ENCODE measurements around the gene ATXN2L. TPM values are rescaled to one million over a fixed set of nuclear protein-coding genes. Genes with fewer than 3 reads are reported as not detected.
A peak's percentile ranks its signal among the peaks of the same experiment; 100 is the strongest.
"Not testable (repeated sequence)": the region's sequence is repeated elsewhere in the genome, so short reads cannot be mapped to it uniquely, and the experiment has no call there.

The ATXN2L gene
- 10 to 100 TPM; 68.6 to 81.2 (median 70.8) TPM for polyA plus RNA-seq (ENCODE audit: insufficient read length in 3 of 3)

- DNase-seq (ENCODE audit: low read depth in 3 of 3, low spot score in 2 of 3), result peak; percentile 88 to 92 (median 89)
Measured at GRCh38 chr16:28822520-28823290, at the start of gene ATXN2L. TSS of gene ATXN2L (plus strand) at chr16:28822999. CDS start at chr16:28823260, 261 bp downstream.

GRCh38 chr16:28781697-28782096 is 41.1 kb upstream of the ATXN2L start:
- DNase-seq (ENCODE audit: low read depth in 3 of 3, low spot score in 2 of 3), result not testable (repeated sequence)

DNA sequence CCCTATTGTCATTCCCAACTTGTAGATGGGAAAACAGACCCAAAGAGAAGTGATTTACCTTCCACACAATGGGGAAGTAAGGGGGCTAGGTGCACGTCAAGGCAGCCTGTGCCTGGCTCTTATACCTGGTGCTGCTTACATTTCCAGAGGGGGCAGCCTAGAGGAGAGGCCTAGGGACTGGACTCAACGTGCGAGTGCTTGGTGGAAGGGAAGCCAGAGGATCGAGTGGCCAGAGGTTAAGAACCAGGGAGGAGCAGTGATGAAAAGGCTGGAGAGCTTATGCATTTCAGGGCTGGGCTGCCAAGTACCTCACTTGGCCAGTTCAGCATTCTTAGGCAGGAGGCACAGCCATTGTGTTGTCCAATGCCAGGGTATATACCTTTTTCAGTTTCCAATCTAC is 40.4 kb upstream of the ATXN2L start:
- not testable (repeated sequence) for DNase-seq (ENCODE audit: low read depth in 3 of 3, low spot score in 2 of 3)

DNA sequence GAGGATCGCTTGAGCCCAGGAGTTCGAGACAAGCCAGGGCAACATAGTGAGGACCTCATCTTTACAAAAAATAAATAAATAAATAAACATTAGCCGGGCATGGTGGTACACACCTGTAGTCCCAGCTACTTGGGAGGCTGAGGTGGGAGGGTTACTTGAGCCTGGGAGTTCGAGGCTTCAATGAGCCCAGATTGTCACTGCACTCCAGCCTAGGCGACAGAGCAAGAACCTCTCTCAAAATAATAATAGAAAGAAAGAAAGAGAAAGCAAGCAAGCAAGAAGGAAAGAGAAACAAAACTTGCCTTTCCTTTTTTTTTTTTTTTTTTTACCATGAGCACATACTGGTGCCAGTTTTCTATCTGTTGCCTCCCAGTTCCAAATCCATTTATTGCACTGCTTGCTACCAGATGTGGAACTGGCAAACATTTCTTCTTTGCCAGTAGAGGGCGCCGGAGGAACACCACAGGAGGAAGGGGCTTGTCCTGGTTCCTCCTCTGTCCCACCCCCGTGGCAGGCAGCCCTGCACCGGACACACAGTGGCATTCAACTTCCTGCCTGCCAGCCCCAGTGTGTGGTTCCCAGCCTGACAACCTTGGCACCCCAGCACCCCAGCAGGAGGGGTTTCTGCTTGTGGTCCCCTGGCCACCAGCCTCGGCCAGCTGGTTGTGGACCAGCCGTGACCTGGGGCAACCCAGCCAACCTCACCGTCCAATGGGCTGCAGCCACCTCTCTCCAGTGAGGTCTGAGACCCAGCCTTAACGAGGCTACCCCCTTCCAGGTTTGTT is 20.4 kb upstream of the ATXN2L start:
- DNase-seq (ENCODE audit: low read depth in 3 of 3, low spot score in 2 of 3), result peak; percentile 29 to 68 (median 48)

- DNase-seq (ENCODE audit: low read depth in 3 of 3, low spot score in 2 of 3), result not testable (repeated sequence)
Measured at GRCh38 chr16:28807445-28808120, 15.2 kb upstream of the ATXN2L start.

DNA sequence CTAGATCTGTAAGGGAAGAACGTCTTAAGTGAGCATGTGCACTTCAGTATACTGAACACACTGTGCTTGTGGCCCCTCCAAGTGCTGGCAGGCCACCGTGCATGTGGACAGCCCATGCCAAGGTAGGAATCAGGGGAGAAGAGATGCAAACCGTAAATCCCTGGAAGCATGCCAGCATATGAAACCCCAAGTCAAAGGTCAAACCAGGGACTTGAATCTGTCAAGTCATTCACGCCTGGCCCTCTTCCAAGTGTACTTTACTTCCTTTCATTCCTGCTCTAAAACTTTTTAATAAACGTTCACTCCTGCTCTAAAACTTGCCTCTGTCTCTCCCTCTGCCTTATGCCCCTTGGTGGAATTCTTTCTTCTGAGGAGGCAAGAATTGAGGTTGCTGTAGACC is 2.8 kb upstream of the ATXN2L start:
- DNase-seq (ENCODE audit: low read depth in 3 of 3, low spot score in 2 of 3), result no peak

DNA sequence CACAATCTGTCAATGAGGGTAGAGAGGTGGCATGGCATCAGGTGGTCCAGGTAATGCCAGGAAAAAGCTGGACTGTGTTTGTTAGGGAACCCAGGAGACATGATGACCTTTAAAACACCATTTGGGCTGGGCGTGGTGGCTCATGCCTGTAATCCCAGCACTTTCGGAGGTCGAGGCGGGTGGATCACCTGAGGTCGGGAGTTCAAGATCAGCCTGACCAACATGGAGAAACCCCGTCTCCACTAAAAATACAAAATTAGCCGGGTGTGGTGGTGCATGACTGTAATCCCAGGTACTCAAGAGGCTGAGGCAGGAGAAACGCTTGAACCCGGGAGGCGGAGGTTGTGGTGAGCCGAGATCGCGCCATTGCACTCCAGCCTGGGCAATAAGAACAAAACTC is 2.3 kb upstream of the ATXN2L start:
- not testable (repeated sequence) for DNase-seq (ENCODE audit: low read depth in 3 of 3, low spot score in 2 of 3)

DNA sequence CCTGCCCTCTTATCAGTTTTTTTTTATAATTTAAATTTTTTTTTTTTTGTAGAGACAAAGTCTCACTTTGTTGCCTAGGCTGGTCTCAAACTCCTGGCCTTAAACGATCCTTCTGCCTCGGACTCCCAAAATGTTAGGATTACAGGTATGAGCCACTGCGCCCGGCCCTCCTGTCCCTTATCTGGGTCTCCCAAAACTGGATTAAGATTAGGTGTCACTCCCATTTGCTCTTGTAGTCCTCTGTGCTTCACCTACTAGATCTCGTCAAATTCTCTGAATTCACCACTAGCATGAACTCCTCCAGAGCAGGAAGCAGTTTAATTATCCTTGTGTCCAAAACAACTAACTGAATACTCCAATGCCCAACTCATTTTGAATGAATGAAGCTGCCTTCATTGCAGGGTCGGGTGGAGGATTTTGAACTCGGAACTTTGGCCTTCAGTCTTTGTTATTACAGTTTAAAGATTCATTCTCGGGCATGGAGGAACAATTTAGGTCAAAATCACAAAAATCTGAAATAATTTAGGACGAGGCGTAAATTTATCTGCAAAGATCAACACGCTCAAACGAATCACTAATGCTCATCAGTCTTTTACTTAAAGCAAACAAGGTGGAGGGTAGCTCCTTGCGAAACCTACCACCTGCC is 802 bp upstream of the ATXN2L start:
- DNase-seq (ENCODE audit: low read depth in 3 of 3, low spot score in 2 of 3), result peak in 2 of 3 donors; percentile 4 to 12

- peak in 1 of 3 donors; percentile 10 for DNase-seq (ENCODE audit: low read depth in 3 of 3, low spot score in 2 of 3)
Measured at GRCh38 chr16:28823291-28823872, 583 bp downstream of the ATXN2L start.

DNA sequence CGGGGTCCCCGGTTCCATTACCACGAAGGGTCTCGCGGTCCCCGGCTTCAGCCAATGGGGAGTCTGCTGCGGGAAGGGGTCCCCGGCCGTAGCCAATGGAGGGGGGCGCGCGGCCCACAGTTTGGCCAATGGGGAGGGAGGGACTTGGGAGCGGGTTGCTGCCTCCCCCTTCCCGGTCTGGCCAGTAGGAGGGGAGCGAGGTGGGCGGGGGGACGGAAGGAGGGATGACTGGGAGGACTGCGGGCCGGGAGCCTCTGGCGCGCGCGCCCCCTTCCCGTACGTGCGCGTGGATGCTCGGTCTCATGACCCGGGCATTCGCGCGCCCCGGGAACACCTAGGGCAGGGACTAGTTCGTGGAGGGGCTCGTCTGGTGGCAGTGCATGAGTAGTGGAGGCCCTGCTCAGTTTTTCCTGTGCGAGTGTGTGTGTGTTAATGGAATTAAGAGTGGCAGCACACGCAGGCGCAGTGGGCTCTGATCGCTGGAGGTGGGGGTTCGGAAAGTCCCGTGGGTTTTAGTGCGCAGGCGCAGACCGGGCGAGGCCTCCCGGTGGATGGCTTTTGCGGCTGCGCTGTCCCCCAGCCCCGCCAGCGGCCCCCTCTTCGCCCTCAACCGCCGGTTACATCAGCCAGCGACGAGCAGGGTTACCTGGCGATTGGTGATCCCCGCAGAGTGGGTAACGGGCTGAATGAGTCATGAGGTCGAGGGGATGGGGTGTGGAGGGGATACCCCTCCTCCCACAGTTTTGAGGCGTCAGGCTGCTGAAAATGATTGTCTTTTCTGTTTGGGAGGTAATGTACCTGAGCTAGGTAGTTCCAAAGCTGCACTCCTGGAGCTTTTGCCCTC is 1.3 kb downstream of the ATXN2L start:
- DNase-seq (ENCODE audit: low read depth in 3 of 3, low spot score in 2 of 3), result peak; percentile 85 to 96 (median 93)

DNA sequence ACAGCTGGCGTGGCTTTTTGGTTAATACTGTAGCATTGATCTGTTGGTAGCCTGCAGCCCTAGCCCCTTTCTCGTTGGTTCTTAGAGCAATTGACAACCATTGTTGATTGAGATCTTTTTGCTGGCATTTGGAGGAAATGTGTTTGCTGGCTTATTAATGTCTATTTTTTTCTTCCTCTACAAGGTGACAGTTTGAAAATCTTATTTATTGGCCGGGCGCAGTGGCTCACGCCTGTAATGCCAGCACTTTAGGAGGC is 1.8 kb downstream of the ATXN2L start:
- no peak for DNase-seq (ENCODE audit: low read depth in 3 of 3, low spot score in 2 of 3)

- no peak for DNase-seq (ENCODE audit: low read depth in 3 of 3, low spot score in 2 of 3)
Measured at GRCh38 chr16:28826141-28826540, 3.3 kb downstream of the ATXN2L start.

- DNase-seq (ENCODE audit: low read depth in 3 of 3, low spot score in 2 of 3), result no peak
Measured at GRCh38 chr16:28829747-28830146, 6.9 kb downstream of the ATXN2L start.

DNA sequence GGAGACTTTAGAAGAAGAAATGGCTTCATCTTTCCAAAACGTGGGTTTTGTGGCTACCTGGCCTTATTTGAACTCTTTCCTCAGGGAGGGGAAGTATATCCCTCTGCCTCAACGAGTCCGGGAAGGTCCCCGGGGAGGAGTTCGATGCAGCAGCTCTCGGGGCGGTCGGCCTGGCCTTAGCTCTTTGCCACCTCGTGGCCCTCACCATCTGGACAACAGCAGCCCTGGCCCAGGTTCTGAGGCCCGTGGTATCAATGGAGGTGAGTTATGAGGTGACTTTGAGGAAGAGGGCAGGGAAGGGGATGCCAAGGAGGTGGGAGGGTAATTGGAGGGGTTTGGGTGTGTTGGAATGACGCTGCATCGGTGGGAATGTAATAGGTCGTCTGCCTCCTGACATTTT is 7.7 kb downstream of the ATXN2L start:
- DNase-seq (ENCODE audit: low read depth in 3 of 3, low spot score in 2 of 3), result no peak

- no peak for DNase-seq (ENCODE audit: low read depth in 3 of 3, low spot score in 2 of 3)
Measured at GRCh38 chr16:28834349-28834748, 11.6 kb downstream of the ATXN2L start.

- no peak for DNase-seq (ENCODE audit: low read depth in 3 of 3, low spot score in 2 of 3)
Measured at GRCh38 chr16:28834873-28835863, 12.4 kb downstream of the ATXN2L start.

DNA sequence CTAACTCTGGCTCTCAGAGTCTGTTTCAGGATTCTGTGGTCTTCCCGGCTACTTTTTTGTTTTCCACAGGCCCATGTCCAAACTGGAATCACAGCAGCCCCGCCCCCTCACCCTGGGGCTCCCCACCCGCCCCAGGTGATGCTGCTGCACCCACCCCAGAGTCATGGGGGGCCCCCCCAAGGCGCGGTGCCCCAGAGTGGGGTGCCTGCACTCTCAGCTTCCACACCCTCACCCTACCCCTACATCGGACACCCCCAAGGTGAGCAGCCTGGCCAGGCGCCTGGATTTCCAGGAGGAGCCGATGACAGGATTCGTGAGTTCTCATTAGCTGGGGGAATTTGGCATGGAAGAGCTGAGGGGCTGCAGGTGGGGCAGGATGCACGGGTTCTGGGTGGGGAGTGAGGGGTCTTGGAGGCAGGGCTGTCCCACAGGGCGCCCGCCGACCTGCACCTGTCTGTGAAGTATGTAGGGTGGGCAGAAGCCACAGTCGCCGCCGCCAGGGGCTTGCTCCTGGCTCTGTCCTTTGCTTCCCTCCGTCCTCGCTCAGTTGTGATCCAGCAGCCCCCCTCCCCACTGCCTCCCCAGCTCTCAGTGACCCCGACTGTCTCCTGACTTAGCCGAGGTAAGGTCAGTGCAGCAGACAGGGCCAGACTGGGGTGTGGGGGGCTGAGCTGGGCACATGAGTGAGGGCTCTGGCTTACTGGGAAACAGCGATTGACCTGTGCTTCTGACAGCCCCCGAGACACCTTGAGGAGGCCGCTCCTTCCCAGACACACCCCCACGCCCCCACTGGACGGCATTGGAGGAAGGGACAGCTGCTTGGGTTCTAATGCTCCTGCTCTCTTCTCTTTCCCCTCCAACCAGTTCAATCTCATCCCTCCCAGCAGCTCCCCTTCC is 13.3 kb downstream of the ATXN2L start:
- no peak for DNase-seq (ENCODE audit: low read depth in 3 of 3, low spot score in 2 of 3)

DNA sequence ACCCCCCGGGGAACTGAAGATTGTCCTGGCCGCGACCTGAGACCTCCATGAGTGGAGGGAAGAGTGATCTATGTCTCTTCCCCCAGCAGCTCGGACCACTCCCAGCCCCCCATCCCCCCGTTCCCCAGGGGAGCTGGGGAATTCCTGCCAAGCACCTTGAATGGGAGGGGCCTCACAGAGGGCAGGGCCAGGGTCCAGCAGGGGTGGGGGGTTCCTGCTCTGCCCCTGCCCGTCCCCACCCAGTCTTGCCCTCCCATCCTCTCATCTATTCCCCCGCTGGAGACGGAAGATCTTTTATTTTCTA is 13.9 kb downstream of the ATXN2L start:
- DNase-seq (ENCODE audit: low read depth in 3 of 3, low spot score in 2 of 3), result no peak
